ENCODE results near the gene NPR1. TPM values are rescaled to one million over a fixed set of nuclear protein-coding genes. Genes with fewer than 3 reads are reported as not detected.

NPR1 gene
- total RNA-seq, 1 experiment from 2014 or later, result 16.5 TPM

DNA sequence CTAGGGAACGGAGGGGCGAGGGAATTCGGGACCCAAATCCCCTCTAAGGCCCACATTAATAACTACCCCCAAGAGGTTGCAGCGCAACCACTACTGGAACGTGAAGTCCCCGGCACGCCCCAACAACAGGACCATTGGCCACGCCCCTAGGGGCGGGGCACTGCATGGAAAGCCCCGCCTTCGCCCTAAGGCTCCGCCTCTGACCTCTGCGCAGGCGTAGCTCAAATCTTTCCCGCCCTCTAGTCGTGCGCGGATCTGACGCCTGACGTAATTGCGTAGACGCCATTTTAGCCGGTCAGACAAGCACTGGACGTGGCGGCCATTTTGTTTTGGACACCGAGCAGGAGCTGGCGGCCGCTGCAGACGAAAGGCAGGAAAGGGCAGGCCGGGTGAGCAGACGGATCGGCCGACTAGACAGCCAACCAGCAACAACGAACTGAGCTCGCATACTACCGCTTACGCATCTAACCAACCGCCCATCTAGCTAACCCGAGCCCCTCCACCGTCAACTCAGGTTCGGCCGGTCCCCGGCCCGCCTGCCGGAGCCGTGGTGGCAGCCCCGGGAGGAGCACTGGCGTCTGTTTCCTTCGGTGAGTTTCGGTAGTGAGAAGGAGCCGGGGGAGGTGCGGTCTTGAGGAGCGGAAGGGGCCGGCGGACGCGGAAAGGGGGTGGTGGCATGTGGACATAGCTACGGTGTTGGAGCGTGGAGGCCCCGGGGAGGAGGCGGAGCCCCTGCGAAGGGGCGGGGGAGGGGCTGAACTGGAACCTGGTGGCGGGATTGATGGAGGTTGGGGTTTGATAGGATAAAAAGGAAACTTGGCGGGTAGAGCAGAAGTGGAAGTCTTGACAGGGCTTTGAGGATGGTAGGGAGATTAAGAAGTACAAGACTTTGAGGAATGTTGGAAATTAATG, 44.5 kb upstream of the NPR1 start, which contains the start of gene CHTOP (continued):
- TF ChIP-seq, protein P1, sequence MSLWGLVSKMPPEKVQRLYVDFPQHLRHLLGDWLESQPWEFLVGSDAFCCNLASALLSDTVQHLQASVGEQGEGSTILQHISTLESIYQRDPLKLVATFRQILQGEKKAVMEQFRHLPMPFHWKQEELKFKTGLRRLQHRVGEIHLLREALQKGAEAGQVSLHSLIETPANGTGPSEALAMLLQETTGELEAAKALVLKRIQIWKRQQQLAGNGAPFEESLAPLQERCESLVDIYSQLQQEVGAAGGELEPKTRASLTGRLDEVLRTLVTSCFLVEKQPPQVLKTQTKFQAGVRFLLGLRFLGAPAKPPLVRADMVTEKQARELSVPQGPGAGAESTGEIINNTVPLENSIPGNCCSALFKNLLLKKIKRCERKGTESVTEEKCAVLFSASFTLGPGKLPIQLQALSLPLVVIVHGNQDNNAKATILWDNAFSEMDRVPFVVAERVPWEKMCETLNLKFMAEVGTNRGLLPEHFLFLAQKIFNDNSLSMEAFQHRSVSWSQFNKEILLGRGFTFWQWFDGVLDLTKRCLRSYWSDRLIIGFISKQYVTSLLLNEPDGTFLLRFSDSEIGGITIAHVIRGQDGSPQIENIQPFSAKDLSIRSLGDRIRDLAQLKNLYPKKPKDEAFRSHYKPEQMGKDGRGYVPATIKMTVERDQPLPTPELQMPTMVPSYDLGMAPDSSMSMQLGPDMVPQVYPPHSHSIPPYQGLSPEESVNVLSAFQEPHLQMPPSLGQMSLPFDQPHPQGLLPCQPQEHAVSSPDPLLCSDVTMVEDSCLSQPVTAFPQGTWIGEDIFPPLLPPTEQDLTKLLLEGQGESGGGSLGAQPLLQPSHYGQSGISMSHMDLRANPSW (CRISPR knock-in tag; conservative IDR thresholded peaks at IDR 0.05; ENCODE audit: low read depth), result no peak
- TF ChIP-seq, protein P2, sequence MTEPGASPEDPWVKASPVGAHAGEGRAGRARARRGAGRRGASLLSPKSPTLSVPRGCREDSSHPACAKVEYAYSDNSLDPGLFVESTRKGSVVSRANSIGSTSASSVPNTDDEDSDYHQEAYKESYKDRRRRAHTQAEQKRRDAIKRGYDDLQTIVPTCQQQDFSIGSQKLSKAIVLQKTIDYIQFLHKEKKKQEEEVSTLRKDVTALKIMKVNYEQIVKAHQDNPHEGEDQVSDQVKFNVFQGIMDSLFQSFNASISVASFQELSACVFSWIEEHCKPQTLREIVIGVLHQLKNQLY (CRISPR knock-in tag; IDR thresholded peaks at IDR 0.05), result no peak
- TF ChIP-seq, protein P3, sequence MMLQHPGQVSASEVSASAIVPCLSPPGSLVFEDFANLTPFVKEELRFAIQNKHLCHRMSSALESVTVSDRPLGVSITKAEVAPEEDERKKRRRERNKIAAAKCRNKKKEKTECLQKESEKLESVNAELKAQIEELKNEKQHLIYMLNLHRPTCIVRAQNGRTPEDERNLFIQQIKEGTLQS (CRISPR knock-in tag; conservative IDR thresholded peaks at IDR 0.05), result peak; percentile 52; the same call in 1 of the 2 replicates
- TF ChIP-seq, protein P4, sequence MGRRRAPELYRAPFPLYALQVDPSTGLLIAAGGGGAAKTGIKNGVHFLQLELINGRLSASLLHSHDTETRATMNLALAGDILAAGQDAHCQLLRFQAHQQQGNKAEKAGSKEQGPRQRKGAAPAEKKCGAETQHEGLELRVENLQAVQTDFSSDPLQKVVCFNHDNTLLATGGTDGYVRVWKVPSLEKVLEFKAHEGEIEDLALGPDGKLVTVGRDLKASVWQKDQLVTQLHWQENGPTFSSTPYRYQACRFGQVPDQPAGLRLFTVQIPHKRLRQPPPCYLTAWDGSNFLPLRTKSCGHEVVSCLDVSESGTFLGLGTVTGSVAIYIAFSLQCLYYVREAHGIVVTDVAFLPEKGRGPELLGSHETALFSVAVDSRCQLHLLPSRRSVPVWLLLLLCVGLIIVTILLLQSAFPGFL (CRISPR knock-in tag; IDR thresholded peaks at IDR 0.05; ENCODE audit: borderline replicate concordance), result no peak
- TF ChIP-seq GABPB1 (CRISPR knock-in tag; IDR thresholded peaks at IDR 0.05) (peak; percentile 85), ZNF232 (CRISPR knock-in tag; IDR thresholded peaks at IDR 0.05) (0 out of 2 replicates have a peak, but pooled peaks have one; percentile 9), CREM (CRISPR knock-in tag; IDR thresholded peaks at IDR 0.05) (peak; percentile 85), ZNF219 (CRISPR knock-in tag; IDR thresholded peaks at IDR 0.05; ENCODE audit: borderline replicate concordance) (0 out of 2 replicates have a peak, but pooled peaks have one; percentile 47), ESRRA (CRISPR knock-in tag; IDR thresholded peaks at IDR 0.05; ENCODE audit: borderline replicate concordance) (no peak), SP1 (CRISPR knock-in tag; conservative IDR thresholded peaks at IDR 0.05) (peak; percentile 88), TEAD4 (CRISPR knock-in tag; IDR thresholded peaks at IDR 0.05) (0 out of 2 replicates have a peak, but pooled peaks have one; percentile 32), CREB1 (CRISPR knock-in tag; IDR thresholded peaks at IDR 0.05) (no peak; the same call in 1 of the 2 replicates), ZNF671 (CRISPR knock-in tag; IDR thresholded peaks at IDR 0.05) (no peak), SMAD4 (CRISPR knock-in tag; IDR thresholded peaks at IDR 0.05) (0 out of 2 replicates have a peak, but pooled peaks have one; percentile 14), MYBL2 (CRISPR knock-in tag; IDR thresholded peaks at IDR 0.05) (peak; percentile 87)
- TF ChIP-seq, protein P5, sequence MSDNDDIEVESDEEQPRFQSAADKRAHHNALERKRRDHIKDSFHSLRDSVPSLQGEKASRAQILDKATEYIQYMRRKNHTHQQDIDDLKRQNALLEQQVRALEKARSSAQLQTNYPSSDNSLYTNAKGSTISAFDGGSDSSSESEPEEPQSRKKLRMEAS (CRISPR knock-in tag; IDR thresholded peaks at IDR 0.05), result peak; percentile 58; the same call in 1 of the 2 replicates
- TF ChIP-seq, protein P6, sequence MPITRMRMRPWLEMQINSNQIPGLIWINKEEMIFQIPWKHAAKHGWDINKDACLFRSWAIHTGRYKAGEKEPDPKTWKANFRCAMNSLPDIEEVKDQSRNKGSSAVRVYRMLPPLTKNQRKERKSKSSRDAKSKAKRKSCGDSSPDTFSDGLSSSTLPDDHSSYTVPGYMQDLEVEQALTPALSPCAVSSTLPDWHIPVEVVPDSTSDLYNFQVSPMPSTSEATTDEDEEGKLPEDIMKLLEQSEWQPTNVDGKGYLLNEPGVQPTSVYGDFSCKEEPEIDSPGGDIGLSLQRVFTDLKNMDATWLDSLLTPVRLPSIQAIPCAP (CRISPR knock-in tag; IDR thresholded peaks at IDR 0.05), result no peak
- TF ChIP-seq, protein P7, sequence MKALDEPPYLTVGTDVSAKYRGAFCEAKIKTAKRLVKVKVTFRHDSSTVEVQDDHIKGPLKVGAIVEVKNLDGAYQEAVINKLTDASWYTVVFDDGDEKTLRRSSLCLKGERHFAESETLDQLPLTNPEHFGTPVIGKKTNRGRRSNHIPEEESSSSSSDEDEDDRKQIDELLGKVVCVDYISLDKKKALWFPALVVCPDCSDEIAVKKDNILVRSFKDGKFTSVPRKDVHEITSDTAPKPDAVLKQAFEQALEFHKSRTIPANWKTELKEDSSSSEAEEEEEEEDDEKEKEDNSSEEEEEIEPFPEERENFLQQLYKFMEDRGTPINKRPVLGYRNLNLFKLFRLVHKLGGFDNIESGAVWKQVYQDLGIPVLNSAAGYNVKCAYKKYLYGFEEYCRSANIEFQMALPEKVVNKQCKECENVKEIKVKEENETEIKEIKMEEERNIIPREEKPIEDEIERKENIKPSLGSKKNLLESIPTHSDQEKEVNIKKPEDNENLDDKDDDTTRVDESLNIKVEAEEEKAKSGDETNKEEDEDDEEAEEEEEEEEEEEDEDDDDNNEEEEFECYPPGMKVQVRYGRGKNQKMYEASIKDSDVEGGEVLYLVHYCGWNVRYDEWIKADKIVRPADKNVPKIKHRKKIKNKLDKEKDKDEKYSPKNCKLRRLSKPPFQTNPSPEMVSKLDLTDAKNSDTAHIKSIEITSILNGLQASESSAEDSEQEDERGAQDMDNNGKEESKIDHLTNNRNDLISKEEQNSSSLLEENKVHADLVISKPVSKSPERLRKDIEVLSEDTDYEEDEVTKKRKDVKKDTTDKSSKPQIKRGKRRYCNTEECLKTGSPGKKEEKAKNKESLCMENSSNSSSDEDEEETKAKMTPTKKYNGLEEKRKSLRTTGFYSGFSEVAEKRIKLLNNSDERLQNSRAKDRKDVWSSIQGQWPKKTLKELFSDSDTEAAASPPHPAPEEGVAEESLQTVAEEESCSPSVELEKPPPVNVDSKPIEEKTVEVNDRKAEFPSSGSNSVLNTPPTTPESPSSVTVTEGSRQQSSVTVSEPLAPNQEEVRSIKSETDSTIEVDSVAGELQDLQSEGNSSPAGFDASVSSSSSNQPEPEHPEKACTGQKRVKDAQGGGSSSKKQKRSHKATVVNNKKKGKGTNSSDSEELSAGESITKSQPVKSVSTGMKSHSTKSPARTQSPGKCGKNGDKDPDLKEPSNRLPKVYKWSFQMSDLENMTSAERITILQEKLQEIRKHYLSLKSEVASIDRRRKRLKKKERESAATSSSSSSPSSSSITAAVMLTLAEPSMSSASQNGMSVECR (CRISPR knock-in tag; IDR thresholded peaks at IDR 0.05; ENCODE audit: borderline replicate concordance), result peak; percentile 78
- TF ChIP-seq, protein P8, sequence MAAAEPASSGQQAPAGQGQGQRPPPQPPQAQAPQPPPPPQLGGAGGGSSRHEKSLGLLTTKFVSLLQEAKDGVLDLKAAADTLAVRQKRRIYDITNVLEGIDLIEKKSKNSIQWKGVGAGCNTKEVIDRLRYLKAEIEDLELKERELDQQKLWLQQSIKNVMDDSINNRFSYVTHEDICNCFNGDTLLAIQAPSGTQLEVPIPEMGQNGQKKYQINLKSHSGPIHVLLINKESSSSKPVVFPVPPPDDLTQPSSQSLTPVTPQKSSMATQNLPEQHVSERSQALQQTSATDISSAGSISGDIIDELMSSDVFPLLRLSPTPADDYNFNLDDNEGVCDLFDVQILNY (CRISPR knock-in tag; IDR thresholded peaks at IDR 0.05), result peak; percentile 89
- TF ChIP-seq, protein P9, sequence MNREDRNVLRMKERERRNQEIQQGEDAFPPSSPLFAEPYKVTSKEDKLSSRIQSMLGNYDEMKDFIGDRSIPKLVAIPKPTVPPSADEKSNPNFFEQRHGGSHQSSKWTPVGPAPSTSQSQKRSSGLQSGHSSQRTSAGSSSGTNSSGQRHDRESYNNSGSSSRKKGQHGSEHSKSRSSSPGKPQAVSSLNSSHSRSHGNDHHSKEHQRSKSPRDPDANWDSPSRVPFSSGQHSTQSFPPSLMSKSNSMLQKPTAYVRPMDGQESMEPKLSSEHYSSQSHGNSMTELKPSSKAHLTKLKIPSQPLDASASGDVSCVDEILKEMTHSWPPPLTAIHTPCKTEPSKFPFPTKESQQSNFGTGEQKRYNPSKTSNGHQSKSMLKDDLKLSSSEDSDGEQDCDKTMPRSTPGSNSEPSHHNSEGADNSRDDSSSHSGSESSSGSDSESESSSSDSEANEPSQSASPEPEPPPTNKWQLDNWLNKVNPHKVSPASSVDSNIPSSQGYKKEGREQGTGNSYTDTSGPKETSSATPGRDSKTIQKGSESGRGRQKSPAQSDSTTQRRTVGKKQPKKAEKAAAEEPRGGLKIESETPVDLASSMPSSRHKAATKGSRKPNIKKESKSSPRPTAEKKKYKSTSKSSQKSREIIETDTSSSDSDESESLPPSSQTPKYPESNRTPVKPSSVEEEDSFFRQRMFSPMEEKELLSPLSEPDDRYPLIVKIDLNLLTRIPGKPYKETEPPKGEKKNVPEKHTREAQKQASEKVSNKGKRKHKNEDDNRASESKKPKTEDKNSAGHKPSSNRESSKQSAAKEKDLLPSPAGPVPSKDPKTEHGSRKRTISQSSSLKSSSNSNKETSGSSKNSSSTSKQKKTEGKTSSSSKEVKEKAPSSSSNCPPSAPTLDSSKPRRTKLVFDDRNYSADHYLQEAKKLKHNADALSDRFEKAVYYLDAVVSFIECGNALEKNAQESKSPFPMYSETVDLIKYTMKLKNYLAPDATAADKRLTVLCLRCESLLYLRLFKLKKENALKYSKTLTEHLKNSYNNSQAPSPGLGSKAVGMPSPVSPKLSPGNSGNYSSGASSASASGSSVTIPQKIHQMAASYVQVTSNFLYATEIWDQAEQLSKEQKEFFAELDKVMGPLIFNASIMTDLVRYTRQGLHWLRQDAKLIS (CRISPR knock-in tag; IDR thresholded peaks at IDR 0.05; ENCODE audit: borderline replicate concordance), result 0 out of 2 replicates have a peak, but pooled peaks have one; percentile 38
